Thyroid gland (tissue), 4 donors: ENCODE results near the gene SHH.

ENCODE experiments used
- CTCF ChIP-seq, 6 experiments: fragments of 200-600 bp in 3 of 6; fragments of 450-650 bp in 3 of 6; sonication (generic) in 3 of 6; IDR thresholded peaks; one replicate each; pipeline ENCODE4 v1.5.1; 2016 to 2019; ENCODE audit warnings: antibody characterized with exemption in 6 of 6, mild to moderate bottlenecking in 2 of 6, inconsistent platforms in 1 of 6, moderate library complexity in 1 of 6
- POLR2A ChIP-seq, 2 donors: fragments of 450-650 bp; IDR thresholded peaks; one replicate each; pipeline ENCODE4 v1.6.1; 2017; ENCODE audit warnings: antibody characterized with exemption in 2 of 2, mild to moderate bottlenecking in 2 of 2, moderate library complexity in 1 of 2

GRCh38 chr7:155856656-155857055 is 44.4 kb upstream of the SHH start:
- TF ChIP-seq CTCF (IDR thresholded peaks at IDR 0.05) = no peak
- no peak for TF ChIP-seq POLR2A (IDR thresholded peaks at IDR 0.05)
